Endodermal cell (in vitro differentiated cells): ENCODE results near the gene TRIAP1. TPM values are rescaled to one million over a fixed set of nuclear protein-coding genes. Genes with fewer than 3 reads are reported as not detected.

Experiments
- DNase-seq: peaks from one replicate; pipeline ENCODE4 v3.0.0-alpha.2; 2017
- H3K27ac ChIP-seq: 2 replicates; pipeline ENCODE4 v1.5.1; 2013; ENCODE audit warnings: mild to moderate bottlenecking, low read depth, low read length, moderate library complexity
- H3K27me3 ChIP-seq: 2 replicates; pipeline ENCODE4 v1.6.1; 2013; ENCODE audit warnings: mild to moderate bottlenecking, low read length, moderate library complexity; ENCODE audit not compliant: insufficient read depth, control insufficient read depth, poor library complexity, severe bottlenecking
- H3K36me3 ChIP-seq: 2 replicates; pipeline ENCODE4 v1.7.0; 2013; ENCODE audit warnings: mild to moderate bottlenecking, low read length, moderate library complexity; ENCODE audit not compliant: control insufficient read depth, insufficient read depth
- H3K4me1 ChIP-seq: one replicate; pipeline ENCODE4 v1.7.0; 2013; ENCODE audit warnings: low read length; ENCODE audit not compliant: control insufficient read depth, insufficient read depth
- H3K4me3 ChIP-seq: 2 replicates; pipeline ENCODE4 v1.5.1; 2013; ENCODE audit warnings: mild to moderate bottlenecking, low read length, moderate library complexity
- H3K9ac ChIP-seq: 2 replicates; pipeline ENCODE4 v1.6.1; 2013; ENCODE audit warnings: mild to moderate bottlenecking, low read length, moderate library complexity; ENCODE audit not compliant: poor library complexity, severe bottlenecking; ENCODE audit errors: extremely low read depth
- H3K9me3 ChIP-seq: 2 replicates; pipeline ENCODE4 v1.6.1; 2013; ENCODE audit warnings: mild to moderate bottlenecking, low read length, moderate library complexity; ENCODE audit not compliant: control insufficient read depth
- H3K27ac Mint-ChIP-seq: 2 replicates; pipeline ENCODE4 v1.8.0; 2020; ENCODE audit warnings: mixed read lengths
- H3K27me3 Mint-ChIP-seq: 2 replicates; pipeline ENCODE4 v1.8.0; 2021; ENCODE audit warnings: mild to moderate bottlenecking, mixed read lengths; ENCODE audit not compliant: insufficient read depth
- H3K36me3 Mint-ChIP-seq: 2 replicates; pipeline ENCODE4 v1.8.0; 2020; ENCODE audit warnings: low read depth, mixed read lengths
- H3K4me1 Mint-ChIP-seq: 2 replicates; pipeline ENCODE4 v1.8.0; 2020; ENCODE audit warnings: mixed read lengths
- H3K4me3 Mint-ChIP-seq: 2 replicates; pipeline ENCODE4 v1.8.0; 2020; ENCODE audit warnings: mild to moderate bottlenecking, moderate library complexity, mixed read lengths
- H3K9me3 Mint-ChIP-seq: 2 replicates; pipeline ENCODE4 v1.8.0; 2020; ENCODE audit warnings: mild to moderate bottlenecking, mixed read lengths
- CTCF ChIP-seq: fragments of 200-600 bp; sonication (generic); conservative IDR thresholded peaks from 2 replicates; pipeline ENCODE4 v1.5.0; 2021; ENCODE audit warnings: antibody characterized with exemption, mild to moderate bottlenecking
- WGBS, 2 experiments: methylation state at CpG; one replicate each; pipeline versions ENCODE4 v1.1.5 to v1.1.7; 2013; ENCODE audit warnings: missing lambda C conversion rate in 2 of 2, mixed read lengths in 1 of 2; ENCODE audit not compliant: insufficient coverage in 1 of 2, insufficient read length in 1 of 2; 5-methylcytosine and 5-hydroxymethylcytosine counted together
- total RNA-seq, 2 donors: library from RNA; stranded (reverse); fragmentation: NEBNext Ultra II Directional in 1 of 2; extraction: Animal tissue kit (Norgen Biotek cat#: 25700) in 1 of 2; gene quantifications; 2 replicates in 1 of 2; 3 replicates in 1 of 2; pipeline ENCODE4 v1.2.1, GENCODE V29; 2021

The TRIAP1 gene
- total RNA-seq, 2 donors from 2014 or later = 31.6 to 34.8 TPM

DNA sequence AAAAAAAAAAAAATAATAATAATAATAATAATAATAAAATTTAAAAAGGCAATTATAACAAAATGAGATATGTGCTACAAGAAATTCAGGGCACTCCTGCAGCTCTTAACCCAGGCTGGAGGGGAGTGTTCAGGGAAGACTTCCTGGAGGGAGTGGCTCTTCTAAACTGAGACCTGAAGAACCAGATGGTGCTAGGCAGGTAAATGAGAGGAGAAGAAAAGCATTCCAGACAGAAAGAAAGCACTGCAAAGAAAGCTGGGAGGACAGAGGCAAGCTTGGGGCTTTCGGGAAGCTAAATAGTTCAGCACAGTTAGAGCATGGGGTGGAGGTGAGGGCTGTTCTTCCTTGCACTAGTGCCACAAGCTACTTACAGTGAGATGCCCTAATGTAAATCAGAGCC is 33.3 kb upstream of the TRIAP1 start:
- TF ChIP-seq CTCF = no peak
- no peaks in the 10 kb centered on the region for H3K27me3 ChIP-seq
- H3K36me3 ChIP-seq = no peaks in the 10 kb centered on the region
- H3K9me3 ChIP-seq = no peaks in the 10 kb centered on the region
- H3K9me3 Mint-ChIP-seq = no peaks in the 10 kb centered on the region
- DNase-seq = no peak
- no peak overlapping the region for H3K9ac ChIP-seq
- H3K27me3 Mint-ChIP-seq = no peaks in the 10 kb centered on the region
- H3K36me3 Mint-ChIP-seq = no peaks in the 10 kb centered on the region
- no peak overlapping the region for H3K4me3 Mint-ChIP-seq
- peaks cover 13% of the 10 kb centered on the region for H3K4me1 Mint-ChIP-seq
- H3K27ac ChIP-seq = peak overlapping the region; percentile 16
- 71 to 87% methylated on average over 1 of the region's 1 CpG for WGBS, 2 experiments
- H3K27ac Mint-ChIP-seq = no peak overlapping the region
- H3K4me3 ChIP-seq = no peak overlapping the region
- peaks cover 3% of the 10 kb centered on the region for H3K4me1 ChIP-seq

GRCh38 chr12:120475643-120476042 is 29.5 kb upstream of the TRIAP1 start:
- Mint-ChIP-seq H3K27ac (no peak overlapping the region), H3K4me1 (peaks cover 5% of the 10 kb centered on the region), H3K9me3 (no peaks in the 10 kb centered on the region), H3K36me3 (no peaks in the 10 kb centered on the region), H3K4me3 (no peak overlapping the region), H3K27me3 (no peaks in the 10 kb centered on the region)
- Histone ChIP-seq H3K27ac (no peak overlapping the region), H3K9ac (no peak overlapping the region), H3K27me3 (no peaks in the 10 kb centered on the region), H3K36me3 (no peaks in the 10 kb centered on the region), H3K4me1 (no peaks in the 10 kb centered on the region), H3K4me3 (no peak overlapping the region), H3K9me3 (no peaks in the 10 kb centered on the region)
- no peak for TF ChIP-seq CTCF
- DNase-seq = no peak
- WGBS, 2 experiments = 100% methylated on average over 1 of the region's 1 CpG; no CpG with 5 or more reads in 1 of the 2 experiments

- Histone ChIP-seq H3K9me3 (no peaks in the 10 kb centered on the region), H3K27ac (no peak overlapping the region), H3K4me3 (no peak overlapping the region), H3K36me3 (no peaks in the 10 kb centered on the region), H3K4me1 (no peaks in the 10 kb centered on the region), H3K27me3 (no peaks in the 10 kb centered on the region), H3K9ac (no peak overlapping the region)
- Mint-ChIP-seq H3K36me3 (no peaks in the 10 kb centered on the region), H3K27me3 (no peaks in the 10 kb centered on the region), H3K9me3 (no peaks in the 10 kb centered on the region), H3K4me1 (peaks cover 10% of the 10 kb centered on the region), H3K27ac (no peak overlapping the region), H3K4me3 (no peak overlapping the region)
- 68% methylated on average over 2 of the region's 2 CpGs; no CpG with 5 or more reads in 1 of the 2 experiments for WGBS, 2 experiments
- TF ChIP-seq CTCF = no peak
- peak; percentile 74 for DNase-seq
Observed at GRCh38 chr12:120474616-120474960, 28.4 kb upstream of the TRIAP1 start.
